Measurements from ENCODE around the gene MBTPS1.
A peak's percentile ranks its signal among the peaks of the same experiment; 100 is the strongest.

The MBTPS1 gene

GRCh38 chr16:84047206-84047605 lies 69.5 kb downstream of the MBTPS1 start:
- H3K9me3 Mint-ChIP-seq: no peaks in the 10 kb centered on the region
- no peak for TF ChIP-seq CTCF (IDR thresholded peaks at IDR 0.05)
- no peak for DNase-seq

DNA sequence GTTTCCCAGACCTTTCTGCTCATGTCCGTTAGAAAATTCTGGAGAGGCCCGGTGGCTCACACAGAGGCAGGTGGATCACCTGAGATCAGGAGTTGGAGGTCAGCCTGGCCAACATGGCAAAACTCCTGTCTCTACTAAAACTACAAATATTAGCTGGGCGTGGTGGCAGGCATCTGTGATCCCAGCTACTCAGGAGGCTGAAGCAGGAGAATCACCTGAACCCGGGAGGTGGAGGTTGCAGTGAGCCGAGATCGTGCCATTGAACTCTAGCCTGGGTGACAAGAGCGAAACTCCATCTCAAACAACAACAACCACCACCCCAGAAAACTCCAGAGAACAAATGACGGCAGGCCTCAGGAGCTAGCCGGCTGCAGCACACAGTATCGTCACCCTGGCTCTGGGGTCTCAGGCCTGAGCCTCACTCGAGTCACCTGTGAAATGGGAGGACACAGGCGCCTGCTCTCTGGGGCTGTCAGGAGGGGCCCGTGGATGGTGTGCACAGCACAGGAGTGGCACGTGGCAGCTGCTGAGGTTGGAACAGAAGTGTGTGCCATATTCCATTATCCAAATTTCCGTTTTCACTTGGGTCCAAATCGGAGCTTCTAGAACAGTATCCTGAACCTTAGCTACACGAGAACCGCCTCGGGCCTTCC lies 70.8 kb downstream of the MBTPS1 start:
- no peak for DNase-seq
- peaks cover 34% of the 10 kb centered on the region for H3K4me1 Mint-ChIP-seq

More at GRCh38 chr16:84047206-84047605, 69.5 kb downstream of the MBTPS1 start:
- no peak overlapping the region for H3K4me3 Mint-ChIP-seq
- H3K27ac Mint-ChIP-seq: no peak overlapping the region
- H3K27me3 Mint-ChIP-seq (ENCODE audit: low read depth, poor library complexity): peaks cover 18% of the 10 kb centered on the region
- H3K36me3 Mint-ChIP-seq (ENCODE audit: low read depth): peaks cover under 1% of the 10 kb centered on the region
- H3K4me1 Mint-ChIP-seq: peaks cover 24% of the 10 kb centered on the region

DNA sequence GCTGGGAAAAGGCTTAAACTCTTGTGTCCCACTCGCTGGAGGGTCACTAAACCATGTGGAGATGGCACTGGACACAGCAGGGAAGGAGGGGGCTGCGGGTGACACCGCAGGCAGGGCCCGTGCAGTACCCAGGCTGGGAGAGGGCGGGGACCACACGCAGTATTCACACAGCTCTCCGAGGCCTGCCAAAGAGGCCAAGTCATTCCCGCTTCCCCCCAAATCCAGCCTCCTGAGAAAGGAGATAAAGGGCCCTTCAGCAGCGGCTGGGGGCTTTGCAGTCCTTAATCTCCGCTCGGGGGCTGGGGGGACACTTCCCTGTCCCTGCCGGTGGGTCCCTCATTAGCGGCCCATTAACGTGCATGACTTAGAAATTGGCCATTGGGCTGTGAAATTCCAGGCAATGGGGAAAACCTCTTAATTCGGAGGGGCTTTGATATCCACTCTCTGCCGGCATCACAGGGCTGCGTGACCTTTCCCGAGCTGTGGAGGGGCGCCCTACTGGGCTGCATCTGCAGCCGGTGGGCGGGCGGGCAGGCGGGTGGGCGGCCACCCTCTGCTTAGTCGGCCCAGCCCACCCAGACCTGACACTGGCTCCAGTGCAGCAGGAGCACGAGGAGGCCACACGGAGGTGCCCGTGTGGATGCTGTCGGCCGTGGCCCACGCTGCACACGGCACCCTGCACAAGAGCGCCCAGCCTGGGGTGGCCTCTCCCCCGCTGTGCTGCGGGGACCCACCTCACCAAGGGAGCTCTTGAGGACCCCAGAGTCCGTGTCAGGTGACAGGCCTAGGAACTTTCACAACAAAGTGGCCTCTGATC lies 71.5 kb downstream of the MBTPS1 start:
- DNase-seq: no peak
- H3K4me3 Mint-ChIP-seq: no peak overlapping the region
- peaks cover 27% of the 10 kb centered on the region for H3K27me3 Mint-ChIP-seq (ENCODE audit: low read depth, poor library complexity)
- TF ChIP-seq CTCF (IDR thresholded peaks at IDR 0.05): no peak
- no peak overlapping the region for H3K27ac Mint-ChIP-seq
- H3K36me3 Mint-ChIP-seq (ENCODE audit: low read depth): no peaks in the 10 kb centered on the region
- peaks cover 41% of the 10 kb centered on the region for H3K4me1 Mint-ChIP-seq
- H3K9me3 Mint-ChIP-seq: no peaks in the 10 kb centered on the region

More for the DNA sequence above, 70.8 kb downstream of the MBTPS1 start:
- Mint-ChIP-seq H3K27me3 (ENCODE audit: low read depth, poor library complexity) (peaks cover 23% of the 10 kb centered on the region), H3K4me3 (no peak overlapping the region), H3K36me3 (ENCODE audit: low read depth) (no peaks in the 10 kb centered on the region), H3K27ac (no peak overlapping the region), H3K9me3 (no peaks in the 10 kb centered on the region)
- no peak for TF ChIP-seq CTCF (IDR thresholded peaks at IDR 0.05)

- Mint-ChIP-seq H3K9me3 (no peaks in the 10 kb centered on the region), H3K4me3 (no peak overlapping the region), H3K4me1 (peaks cover 51% of the 10 kb centered on the region), H3K36me3 (ENCODE audit: low read depth) (no peaks in the 10 kb centered on the region), H3K27ac (no peak overlapping the region), H3K27me3 (ENCODE audit: low read depth, poor library complexity) (peaks cover 27% of the 10 kb centered on the region)
- DNase-seq: no peak
- TF ChIP-seq CTCF (IDR thresholded peaks at IDR 0.05): peak; percentile 32
Measured at GRCh38 chr16:84044118-84044488, 72.6 kb downstream of the MBTPS1 start.

DNA sequence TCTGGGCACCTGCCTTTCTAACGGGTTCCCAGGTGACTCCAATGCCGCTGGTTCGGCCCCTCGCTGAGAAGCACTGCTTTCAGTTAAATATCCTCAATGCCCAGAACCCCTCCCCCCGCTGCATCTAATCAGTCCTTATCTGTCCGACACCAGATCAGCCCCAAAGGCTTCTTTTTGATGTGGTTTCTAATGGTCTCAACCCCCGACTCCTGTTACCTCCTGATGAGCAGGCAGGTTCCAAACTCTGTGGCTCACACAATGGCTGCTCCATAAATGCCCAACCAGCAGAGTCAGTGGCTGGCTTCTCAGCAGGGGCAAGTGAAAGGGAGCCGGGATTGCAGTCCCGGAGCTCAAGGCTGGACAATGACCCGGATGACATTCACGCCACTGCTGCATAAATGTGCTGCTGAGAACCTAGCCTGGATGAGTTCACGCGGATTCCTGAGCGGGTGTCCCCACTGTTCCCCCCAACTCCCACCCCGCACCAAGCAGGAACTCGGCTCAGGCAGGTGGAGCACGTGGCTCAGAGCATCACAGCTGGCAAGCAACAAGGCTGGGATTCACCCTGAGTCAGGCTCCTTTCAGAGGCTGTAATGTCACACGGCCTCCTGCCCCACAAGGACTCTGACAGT lies 73.1 kb downstream of the MBTPS1 start:
- Mint-ChIP-seq H3K36me3 (ENCODE audit: low read depth) (no peaks in the 10 kb centered on the region), H3K4me1 (peaks cover 56% of the 10 kb centered on the region), H3K27me3 (ENCODE audit: low read depth, poor library complexity) (peaks cover 28% of the 10 kb centered on the region), H3K4me3 (peak overlapping the region; percentile 52), H3K27ac (no peak overlapping the region), H3K9me3 (no peaks in the 10 kb centered on the region)
- TF ChIP-seq CTCF (IDR thresholded peaks at IDR 0.05): no peak
- no peak for DNase-seq
